Upper lobe of right lung (tissue), 1 donor: ENCODE measurements around the gene ZNF213. TPM values are rescaled to one million over a fixed set of nuclear protein-coding genes. Genes with fewer than 3 reads are reported as not detected.

ENCODE experiments used
- ATAC-seq: fragments of 200-7000 bp; cut with Tn5 transposase; one replicate; pipeline ENCODE4 v1.9.1; 2020; ENCODE audit warnings: mild to moderate bottlenecking, moderate library complexity
- DNase-seq: peaks from one replicate; pipeline ENCODE4 v3.0.0-alpha.2; 2020
- H3K27ac ChIP-seq: fragments of 200-600 bp; one replicate; pipeline ENCODE4 v1.8.0; 2022
- H3K27me3 ChIP-seq: fragments of 200-600 bp; one replicate; pipeline ENCODE4 v1.8.0; 2022; ENCODE audit warnings: mild to moderate bottlenecking
- H3K36me3 ChIP-seq: fragments of 200-600 bp; one replicate; pipeline ENCODE4 v1.8.0; 2022
- H3K4me1 ChIP-seq: fragments of 200-600 bp; one replicate; pipeline ENCODE4 v1.8.0; 2022
- H3K4me3 ChIP-seq: fragments of 200-600 bp; one replicate; pipeline ENCODE4 v1.8.0; 2022; ENCODE audit warnings: mild to moderate bottlenecking
- H3K9me3 ChIP-seq: fragments of 200-600 bp; one replicate; pipeline ENCODE4 v1.8.0; 2022
- CTCF ChIP-seq: fragments of 200-600 bp; IDR thresholded peaks from one replicate; pipeline ENCODE4 v1.8.0; 2022; ENCODE audit warnings: antibody characterized with exemption
- intact Hi-C: fragments of 100-400 bp; cut with DNase I; formaldehyde crosslinking; loops from one replicate; pipeline ENCODE4 v1.11.0; 2022
- total RNA-seq: library from RNA; stranded (reverse); fragmentation: NEBNext Ultra II Directional; extraction: Animal tissue kit (Norgen Biotek cat#: 25700); gene quantifications from one replicate; pipeline ENCODE4 v1.2.1, GENCODE V29; 2021
- donor health status: DM: no; HTN: yes; CAD: no; lungs with severe emphysema.

The ZNF213 gene
- total RNA-seq, 1 donor from 2014 or later: 9.1 TPM

GRCh38 chr16:3121851-3122467 lies 12.9 kb upstream of the ZNF213 start:
- H3K36me3 ChIP-seq: peaks cover 18% of the 10 kb centered on the region
- intact Hi-C loops: no loop called here
- peaks cover 6% of the 10 kb centered on the region for H3K4me1 ChIP-seq
- no peak for TF ChIP-seq CTCF
- H3K27ac ChIP-seq: no peak overlapping the region
- no peak for DNase-seq
- no peak for ATAC-seq
- H3K27me3 ChIP-seq: no peaks in the 10 kb centered on the region
- H3K4me3 ChIP-seq: no peak overlapping the region
- no peaks in the 10 kb centered on the region for H3K9me3 ChIP-seq

- Histone ChIP-seq H3K4me3 (no peak overlapping the region), H3K27ac (no peak overlapping the region), H3K4me1 (peaks cover 6% of the 10 kb centered on the region), H3K9me3 (no peaks in the 10 kb centered on the region), H3K27me3 (no peaks in the 10 kb centered on the region), H3K36me3 (peaks cover 18% of the 10 kb centered on the region)
- DNase-seq: no peak
- ATAC-seq: no peak
- intact Hi-C loops: no loop called here
- TF ChIP-seq CTCF: no peak
Measured at GRCh38 chr16:3122926-3123570, 11.8 kb upstream of the ZNF213 start.

- intact Hi-C loops: no loop called here
- Histone ChIP-seq H3K4me1 (peaks cover 13% of the 10 kb centered on the region), H3K9me3 (no peaks in the 10 kb centered on the region), H3K4me3 (peak overlapping the region; percentile 84), H3K36me3 (peaks cover 16% of the 10 kb centered on the region), H3K27ac (peak overlapping the region; percentile 83), H3K27me3 (no peaks in the 10 kb centered on the region)
- peak; percentile 33 for TF ChIP-seq CTCF
- ATAC-seq (peak; percentile 97), DNase-seq (peak; percentile 98)
Measured at GRCh38 chr16:3123986-3124886, 10.6 kb upstream of the ZNF213 start.

GRCh38 chr16:3127745-3128144 lies 7.1 kb upstream of the ZNF213 start:
- no peak overlapping the region for H3K27ac ChIP-seq
- no peak overlapping the region for H3K4me3 ChIP-seq
- peaks cover 12% of the 10 kb centered on the region for H3K36me3 ChIP-seq
- H3K9me3 ChIP-seq: no peaks in the 10 kb centered on the region
- H3K4me1 ChIP-seq: peaks cover 23% of the 10 kb centered on the region
- intact Hi-C loops: no loop called here
- no peak for TF ChIP-seq CTCF
- DNase-seq (no peak), ATAC-seq (no peak)
- no peaks in the 10 kb centered on the region for H3K27me3 ChIP-seq

GRCh38 chr16:3129137-3130131 lies 5.4 kb upstream of the ZNF213 start:
- Histone ChIP-seq H3K4me3 (peak overlapping the region; percentile 54), H3K9me3 (no peaks in the 10 kb centered on the region), H3K27me3 (no peaks in the 10 kb centered on the region), H3K36me3 (peaks cover 12% of the 10 kb centered on the region), H3K27ac (peak overlapping the region; percentile 59), H3K4me1 (peaks cover 31% of the 10 kb centered on the region)
- intact Hi-C loops: no loop called here
- peak; percentile 82 for DNase-seq
- peak; percentile 90 for TF ChIP-seq CTCF
- ATAC-seq: peak; percentile 91
